Smooth muscle cell (in vitro differentiated cells): ENCODE results near the gene CFL1. TPM values are rescaled to one million over a fixed set of nuclear protein-coding genes. Genes with fewer than 3 reads are reported as not detected.

Experiments used
- DNase-seq: peaks from one replicate; lab custom pipeline; 2025; ENCODE audit not compliant: unreplicated experiment; lab: John Stamatoyannopoulos, UW
- H2AFZ ChIP-seq: fragments of 200-600 bp; sonication (generic); 2 replicates; pipeline ENCODE4 v1.6.0; 2016; ENCODE audit warnings: antibody characterized with exemption, low read depth, mild to moderate bottlenecking
- H3F3A ChIP-seq: fragments of 200-600 bp; sonication (generic); 2 replicates; pipeline ENCODE4 v1.6.0; 2017; ENCODE audit warnings: antibody characterized with exemption, low read depth
- H3K27ac ChIP-seq: fragments of 200-600 bp; sonication (generic); 2 replicates; pipeline ENCODE4 v1.5.1; 2016; ENCODE audit warnings: low read depth, mild to moderate bottlenecking
- H3K27me3 ChIP-seq: fragments of 200-600 bp; sonication (generic); 2 replicates; pipeline ENCODE4 v1.6.1; 2016; ENCODE audit warnings: low read depth, mild to moderate bottlenecking
- H3K36me3 ChIP-seq: fragments of 200-600 bp; sonication (generic); 2 replicates; pipeline ENCODE4 v1.5.1; 2016; ENCODE audit warnings: low read depth
- H3K4me1 ChIP-seq: fragments of 200-600 bp; sonication (generic); 2 replicates; pipeline ENCODE4 v1.5.1; 2016; ENCODE audit warnings: low read depth
- H3K4me2 ChIP-seq: fragments of 200-600 bp; sonication (generic); 2 replicates; pipeline ENCODE4 v1.6.0; 2016; ENCODE audit warnings: mild to moderate bottlenecking
- H3K4me3 ChIP-seq: fragments of 200-600 bp; sonication (generic); 2 replicates; pipeline ENCODE4 v1.5.1; 2016; ENCODE audit warnings: mild to moderate bottlenecking
- H3K79me2 ChIP-seq: fragments of 200-600 bp; sonication (generic); 2 replicates; pipeline ENCODE4 v1.6.0; 2016; ENCODE audit warnings: low read depth, mild to moderate bottlenecking
- H3K9ac ChIP-seq: fragments of 200-600 bp; sonication (generic); 2 replicates; pipeline ENCODE4 v1.6.0; 2016; ENCODE audit warnings: low read depth
- H3K9me3 ChIP-seq: fragments of 200-600 bp; sonication (generic); replicated peaks from 2 replicates; pipeline ENCODE4 v1.5.1; 2016; ENCODE audit warnings: low read depth
- H4K20me1 ChIP-seq: fragments of 200-600 bp; sonication (generic); 2 replicates; pipeline ENCODE4 v1.6.0; 2016; ENCODE audit warnings: low read depth
- CTCF ChIP-seq: fragments of 200-600 bp; sonication (generic); IDR thresholded peaks from 2 replicates; pipeline ENCODE4 v1.5.1; 2017; ENCODE audit warnings: borderline replicate concordance, mild to moderate bottlenecking, antibody characterized with exemption; ENCODE audit not compliant: insufficient read depth, poor library complexity, severe bottlenecking
- WGBS: methylation state at CpG from one replicate; pipeline ENCODE4 v1.1.7; 2016; ENCODE audit warnings: low lambda C conversion rate; 5-methylcytosine and 5-hydroxymethylcytosine counted together
- polyA plus RNA-seq: library from polyadenylated mRNA; unstranded; fragments of >200 nt; fragmentation: Nextera tagmentation; extraction: Ambion mirVana; gene quantifications from 2 replicates; pipeline ENCODE4 v1.2.1, GENCODE V29; 2016
- total RNA-seq: library from RNA; depleted of rRNA; stranded (reverse); fragments of >200 nt; gene quantifications from 2 replicates; pipeline ENCODE4 v1.2.3, GENCODE V29; 2014

Gene CFL1
- total and polyA plus RNA-seq, 2 experiments from 2014 or later = 1,255 to 3,052 TPM

GRCh38 chr11:65869643-65870306 is 11.8 kb upstream of the CFL1 start:
- no peaks in the 10 kb centered on the region for H3K9me3 ChIP-seq
- DNase-seq = no peak
- H3F3A ChIP-seq = peaks cover 39% of the 10 kb centered on the region
- no peak overlapping the region for H3K4me3 ChIP-seq
- H3K27me3 ChIP-seq = no peaks in the 10 kb centered on the region
- no peak overlapping the region for H2AFZ ChIP-seq
- 97% methylated on average over 24 of the region's 24 CpGs for WGBS
- no peaks in the 10 kb centered on the region for H3K79me2 ChIP-seq
- no peaks in the 10 kb centered on the region for H3K4me1 ChIP-seq
- no peak for TF ChIP-seq CTCF
- H4K20me1 ChIP-seq = peaks cover 33% of the 10 kb centered on the region
- H3K9ac ChIP-seq = no peak overlapping the region
- no peak overlapping the region for H3K4me2 ChIP-seq
- H3K36me3 ChIP-seq = no peaks in the 10 kb centered on the region
- H3K27ac ChIP-seq = no peak overlapping the region

- H3K9me3 ChIP-seq = no peaks in the 10 kb centered on the region
- H3K4me3 ChIP-seq = no peak overlapping the region
- peaks cover 38% of the 10 kb centered on the region for H4K20me1 ChIP-seq
- no peaks in the 10 kb centered on the region for H3K36me3 ChIP-seq
- H3K79me2 ChIP-seq = peaks cover 2% of the 10 kb centered on the region
- WGBS = 92% methylated on average over 3 of the region's 3 CpGs
- no peak overlapping the region for H3K4me2 ChIP-seq
- no peak for TF ChIP-seq CTCF
- H3F3A ChIP-seq = peaks cover 43% of the 10 kb centered on the region
- no peaks in the 10 kb centered on the region for H3K27me3 ChIP-seq
- no peak overlapping the region for H2AFZ ChIP-seq
- no peaks in the 10 kb centered on the region for H3K4me1 ChIP-seq
- DNase-seq = no peak
- no peak overlapping the region for H3K9ac ChIP-seq
- no peak overlapping the region for H3K27ac ChIP-seq
Measured at GRCh38 chr11:65868907-65869306, 10.9 kb upstream of the CFL1 start.

GRCh38 chr11:65868076-65868667 is 10.2 kb upstream of the CFL1 start:
- DNase-seq = no peak
- no peak overlapping the region for H3K9ac ChIP-seq
- peaks cover 45% of the 10 kb centered on the region for H4K20me1 ChIP-seq
- H3K36me3 ChIP-seq = no peaks in the 10 kb centered on the region
- WGBS = 86% methylated on average over 19 of the region's 19 CpGs
- peaks cover 43% of the 10 kb centered on the region for H3F3A ChIP-seq
- no peaks in the 10 kb centered on the region for H3K9me3 ChIP-seq
- peak overlapping the region; percentile 8 for H3K27ac ChIP-seq
- H2AFZ ChIP-seq = no peak overlapping the region
- peaks cover 3% of the 10 kb centered on the region for H3K79me2 ChIP-seq
- H3K4me1 ChIP-seq = no peaks in the 10 kb centered on the region
- no peak for TF ChIP-seq CTCF
- H3K4me2 ChIP-seq = no peak overlapping the region
- no peaks in the 10 kb centered on the region for H3K27me3 ChIP-seq
- no peak overlapping the region for H3K4me3 ChIP-seq
